SIG-M5 treated with dmso at 0.1 percent for 504 hours (cell line): ENCODE data around the gene PREB.
A peak's percentile ranks its signal among the peaks of the same experiment; 100 is the strongest.
"Not testable (repeated sequence)": the region's sequence is repeated elsewhere in the genome, so short reads cannot be mapped to it uniquely, and the experiment has no call there.

Source experiments
- DNase-seq: peaks from one replicate; lab custom pipeline; 2025; ENCODE audit not compliant: unreplicated experiment; lab: John Stamatoyannopoulos, UW

Gene PREB

GRCh38 chr2:27127883-27128667 lies 6.4 kb downstream of the PREB start:
- DNase-seq: no peak

- DNase-seq: no peak
Measured at GRCh38 chr2:27126252-27126710, 8.2 kb downstream of the PREB start.

- DNase-seq: no peak
Measured at GRCh38 chr2:27125104-27125503, 9.3 kb downstream of the PREB start.

GRCh38 chr2:27123302-27124150 lies 10.9 kb downstream of the PREB start, which contains the start of gene ABHD1:
ABHD1 (plus strand) TSS chr2:27123815; CDS start chr2:27123949, 134 bp downstream.
- DNase-seq: peak; percentile 67

- no peak for DNase-seq
Measured at GRCh38 chr2:27122791-27123190, 11.6 kb downstream of the PREB start.

- DNase-seq: no peak
Measured at GRCh38 chr2:27121906-27122305, 12.5 kb downstream of the PREB start.

GRCh38 chr2:27119330-27119670 lies 15.1 kb downstream of the PREB start:
- not testable (repeated sequence) for DNase-seq

- DNase-seq: peak; percentile 26
Measured at GRCh38 chr2:27118525-27119329, 15.7 kb downstream of the PREB start, which contains the start of gene CGREF1. CGREF1 (minus strand) TSS chr2:27119128; CDS start chr2:27104366, 14,762 bp downstream.

- no peak for DNase-seq
Measured at GRCh38 chr2:27117995-27118524, 16.4 kb downstream of the PREB start.

- no peak for DNase-seq
Measured at GRCh38 chr2:27115519-27115918, 18.9 kb downstream of the PREB start.

- DNase-seq: not testable (repeated sequence)
Measured at GRCh38 chr2:27111392-27112078, 22.9 kb downstream of the PREB start.

GRCh38 chr2:27110603-27111352 lies 23.7 kb downstream of the PREB start:
- not testable (repeated sequence) for DNase-seq

- no peak for DNase-seq
Measured at GRCh38 chr2:27109083-27109482, 25.4 kb downstream of the PREB start.

GRCh38 chr2:27108221-27108620 lies 26.2 kb downstream of the PREB start:
- DNase-seq: no peak

- DNase-seq: no peak
Measured at GRCh38 chr2:27105981-27106380, 28.5 kb downstream of the PREB start.

GRCh38 chr2:27102329-27102728 lies 32.1 kb downstream of the PREB start:
- no peak for DNase-seq

GRCh38 chr2:27100036-27100435 lies 34.4 kb downstream of the PREB start:
- no peak for DNase-seq

- no peak for DNase-seq
Measured at GRCh38 chr2:27099334-27099955, 35.0 kb downstream of the PREB start.

- DNase-seq: no peak
Measured at GRCh38 chr2:27097341-27097740, 37.1 kb downstream of the PREB start.
